Transverse colon (tissue), 4 donors: ENCODE results near the gene ADCY5.
A peak's percentile ranks its signal among the peaks of the same experiment; 100 is the strongest.

Source experiments
- POLR2A ChIP-seq: fragments of 450-650 bp; IDR thresholded peaks from one replicate; pipeline ENCODE4 v1.6.1; 2016; ENCODE audit warnings: antibody characterized with exemption, mild to moderate bottlenecking, moderate library complexity
- POLR2AphosphoS5 ChIP-seq, 3 donors: sonication (generic); formaldehyde crosslinking; IDR thresholded peaks; one replicate each; pipeline ENCODE4 v1.6.1; 2016; ENCODE audit warnings: antibody characterized with exemption in 3 of 3
- TF ChIP-seq, protein P1 (sequence below), 5 experiments: fragments of 200-600 bp in 3 of 5; fragments of 450-650 bp in 2 of 5; sonication (generic) in 3 of 5; IDR thresholded peaks; 1 replicate in 2 of 5; 2 replicates in 3 of 5; pipeline ENCODE4 v1.5.1; 2016 to 2017; ENCODE audit warnings: antibody characterized with exemption in 5 of 5, inconsistent platforms in 3 of 5, mild to moderate bottlenecking in 2 of 5, moderate library complexity in 1 of 5

DNA sequence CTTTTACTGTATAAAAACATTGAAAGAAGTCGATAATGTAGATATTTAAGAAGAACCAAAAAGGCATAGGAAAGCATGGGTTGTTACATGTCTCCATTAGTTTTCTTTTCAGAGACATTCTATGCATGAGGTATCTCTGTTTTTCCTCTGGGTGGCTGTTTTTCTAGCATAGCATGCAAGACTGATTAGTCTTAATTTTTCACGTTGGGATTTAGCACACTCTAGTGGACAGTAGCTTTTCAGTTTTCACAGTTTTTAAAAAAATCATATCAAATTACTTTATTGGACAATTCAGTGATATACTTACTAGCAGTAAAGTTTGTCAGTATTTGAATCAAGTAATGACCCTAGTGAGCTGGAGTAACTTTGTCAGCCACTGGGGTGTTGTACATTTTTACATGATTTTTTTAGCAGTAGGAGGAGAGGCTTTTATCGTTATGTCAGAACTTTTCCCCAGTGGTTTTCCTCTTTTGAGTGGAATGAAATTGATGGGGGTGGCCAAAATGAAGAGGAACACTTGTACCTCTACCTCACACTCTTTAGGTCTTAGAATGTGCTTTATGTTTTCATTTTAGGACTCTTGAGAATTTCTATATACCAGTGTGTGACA lies 190.0 kb downstream of the ADCY5 start:
- TF ChIP-seq, protein P1, sequence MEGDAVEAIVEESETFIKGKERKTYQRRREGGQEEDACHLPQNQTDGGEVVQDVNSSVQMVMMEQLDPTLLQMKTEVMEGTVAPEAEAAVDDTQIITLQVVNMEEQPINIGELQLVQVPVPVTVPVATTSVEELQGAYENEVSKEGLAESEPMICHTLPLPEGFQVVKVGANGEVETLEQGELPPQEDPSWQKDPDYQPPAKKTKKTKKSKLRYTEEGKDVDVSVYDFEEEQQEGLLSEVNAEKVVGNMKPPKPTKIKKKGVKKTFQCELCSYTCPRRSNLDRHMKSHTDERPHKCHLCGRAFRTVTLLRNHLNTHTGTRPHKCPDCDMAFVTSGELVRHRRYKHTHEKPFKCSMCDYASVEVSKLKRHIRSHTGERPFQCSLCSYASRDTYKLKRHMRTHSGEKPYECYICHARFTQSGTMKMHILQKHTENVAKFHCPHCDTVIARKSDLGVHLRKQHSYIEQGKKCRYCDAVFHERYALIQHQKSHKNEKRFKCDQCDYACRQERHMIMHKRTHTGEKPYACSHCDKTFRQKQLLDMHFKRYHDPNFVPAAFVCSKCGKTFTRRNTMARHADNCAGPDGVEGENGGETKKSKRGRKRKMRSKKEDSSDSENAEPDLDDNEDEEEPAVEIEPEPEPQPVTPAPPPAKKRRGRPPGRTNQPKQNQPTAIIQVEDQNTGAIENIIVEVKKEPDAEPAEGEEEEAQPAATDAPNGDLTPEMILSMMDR (IDR thresholded peaks at IDR 0.05), result peak; percentile 42 to 53 (median 51)
- TF ChIP-seq POLR2A (no peak), POLR2AphosphoS5 (IDR thresholded peaks at IDR 0.05) (no peak)
